Epithelial cell of proximal tubule (primary cell): ENCODE data around the gene OSBPL6. TPM values are rescaled to one million over a fixed set of nuclear protein-coding genes. Genes with fewer than 3 reads are reported as not detected.

Experiments used
- DNase-seq: peaks from one replicate; pipeline ENCODE4 v3.0.0-alpha.2; 2011; ENCODE audit warnings: low read depth
- H3K4me3 ChIP-seq: 2 replicates; pipeline ENCODE4 v1.5.1; 2011; ENCODE audit warnings: low read depth, mild to moderate bottlenecking, low read length
- CTCF ChIP-seq: conservative IDR thresholded peaks from 2 replicates; pipeline ENCODE4 v1.5.1; 2012; ENCODE audit warnings: low read depth, mild to moderate bottlenecking, low read length
- total RNA-seq: library from RNA; depleted of rRNA; stranded (reverse); fragments of >200 nt; gene quantifications from 2 replicates; pipeline ENCODE4 v1.2.3, GENCODE V29; 2015

The OSBPL6 gene
- total RNA-seq, 1 donor from 2014 or later: 2.9 TPM

GRCh38 chr2:178330175-178331017 is 136.1 kb downstream of the OSBPL6 start:
- H3K4me3 ChIP-seq: no peak overlapping the region
- no peak for DNase-seq
- TF ChIP-seq CTCF: no peak

DNA sequence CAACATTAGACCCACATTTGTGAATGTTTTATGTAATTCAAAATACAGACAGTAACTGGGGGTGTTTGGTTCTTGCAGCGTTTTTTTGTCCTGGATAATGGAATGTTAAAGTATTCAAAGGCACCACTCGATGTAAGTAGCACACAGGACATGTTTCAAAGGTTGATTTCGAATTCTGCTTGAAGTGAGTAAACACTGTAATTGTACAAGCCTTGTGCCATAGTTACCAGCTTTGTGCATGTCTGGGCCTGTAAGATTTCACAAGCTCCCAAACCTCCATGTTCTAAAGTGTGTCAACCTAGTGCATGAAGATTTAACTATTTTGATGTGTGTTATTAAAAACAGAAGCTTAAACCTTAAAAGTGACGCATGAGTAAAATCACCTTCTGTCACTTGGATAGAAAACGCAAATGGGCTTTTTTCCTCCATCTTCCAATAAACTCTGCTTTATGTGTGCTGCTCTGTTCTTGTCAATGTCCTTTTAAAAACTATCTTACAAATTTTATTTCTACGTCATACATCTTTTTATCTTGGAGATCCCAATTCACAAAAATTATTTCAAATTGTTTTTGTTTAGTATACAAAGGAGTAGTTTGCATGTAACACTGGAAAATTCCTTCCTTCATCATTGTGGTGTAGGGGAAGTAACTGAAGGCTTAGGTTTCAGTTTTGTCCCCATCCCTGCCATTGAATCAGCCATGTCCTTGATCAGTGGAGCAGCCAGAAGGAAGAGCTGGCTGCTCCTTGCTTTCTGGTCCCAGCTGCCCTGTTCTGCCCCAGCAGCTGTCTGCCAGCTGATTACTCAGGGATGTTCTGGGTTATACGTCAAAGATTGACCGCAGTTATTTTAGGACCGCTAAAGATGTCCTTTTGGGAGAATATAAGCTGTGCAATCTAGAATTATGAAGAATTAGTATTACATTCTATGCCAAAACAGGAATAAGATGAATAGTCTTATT is 137.4 kb downstream of the OSBPL6 start:
- no peak overlapping the region for H3K4me3 ChIP-seq
- no peak for DNase-seq
- TF ChIP-seq CTCF: no peak

GRCh38 chr2:178333851-178334250 is 139.5 kb downstream of the OSBPL6 start:
- DNase-seq: no peak
- H3K4me3 ChIP-seq: no peak overlapping the region
- no peak for TF ChIP-seq CTCF

- DNase-seq: no peak
- TF ChIP-seq CTCF: no peak
- no peak overlapping the region for H3K4me3 ChIP-seq
Measured at GRCh38 chr2:178335230-178335629, 140.9 kb downstream of the OSBPL6 start.

DNA sequence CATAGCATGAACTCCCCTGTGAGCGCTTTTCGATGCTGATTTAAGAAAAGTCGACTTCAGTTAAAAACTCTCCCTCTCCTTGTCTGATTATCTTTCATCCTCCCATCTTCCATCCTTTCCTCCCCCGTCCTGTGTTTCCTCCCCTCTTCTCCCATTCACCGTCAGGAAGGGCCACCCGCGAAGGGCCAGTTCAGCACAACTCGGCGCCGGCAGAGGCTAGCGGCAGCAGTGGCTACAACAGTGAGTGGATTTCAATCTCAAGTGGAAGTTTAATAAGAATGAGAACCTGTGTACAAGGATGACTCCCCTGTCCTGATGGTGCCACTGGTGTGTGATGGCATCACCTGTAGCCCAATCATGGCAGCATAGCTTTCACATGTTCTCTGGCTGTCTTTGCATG is 149.8 kb downstream of the OSBPL6 start:
- no peak for DNase-seq
- H3K4me3 ChIP-seq: no peak overlapping the region
- TF ChIP-seq CTCF: no peak

DNA sequence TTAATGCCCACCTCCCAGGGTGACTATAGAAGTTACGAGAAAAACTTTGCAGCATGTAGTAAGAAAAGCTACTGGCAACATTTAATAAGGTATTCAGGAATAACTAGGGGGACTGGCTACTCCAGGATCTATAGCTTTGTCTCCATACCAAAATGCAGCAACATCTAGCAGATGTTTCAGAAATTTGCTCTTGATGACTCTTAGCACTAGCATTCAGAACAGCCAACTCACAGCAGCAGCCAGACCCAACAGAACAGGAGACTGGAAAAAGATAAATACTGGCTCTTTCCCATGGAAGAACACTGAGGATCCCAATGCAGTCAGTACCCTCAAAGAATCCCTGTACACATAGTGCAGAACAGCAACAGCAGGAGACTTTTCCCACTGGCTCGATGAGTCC is 151.6 kb downstream of the OSBPL6 start:
- H3K4me3 ChIP-seq: no peak overlapping the region
- DNase-seq: no peak
- TF ChIP-seq CTCF: no peak
